NCI-H2107 treated with DMSO at 0.1 percent for 48 hours (cell line): ENCODE measurements around the gene ATP9B.
"Not testable (repeated sequence)": the region's sequence is repeated elsewhere in the genome, so short reads cannot be mapped to it uniquely, and the experiment has no call there.

Experiments
- DNase-seq: peaks from one replicate; lab custom pipeline; 2025; ENCODE audit not compliant: unreplicated experiment; lab: John Stamatoyannopoulos, UW

The ATP9B gene

GRCh38 chr18:79129120-79129519 lies 59.9 kb downstream of the ATP9B start:
- DNase-seq = no peak

- no peak for DNase-seq
Observed at GRCh38 chr18:79133724-79134123, 64.5 kb downstream of the ATP9B start.

- DNase-seq = no peak
Observed at GRCh38 chr18:79135924-79136323, 66.7 kb downstream of the ATP9B start.

- no peak for DNase-seq
Observed at GRCh38 chr18:79136742-79137141, 67.5 kb downstream of the ATP9B start.

GRCh38 chr18:79139206-79139605 lies 70.0 kb downstream of the ATP9B start:
- DNase-seq = no peak

- DNase-seq = no peak
Observed at GRCh38 chr18:79147014-79147413, 77.8 kb downstream of the ATP9B start.

GRCh38 chr18:79151191-79151590 lies 82.0 kb downstream of the ATP9B start:
- no peak for DNase-seq

- DNase-seq = no peak
Observed at GRCh38 chr18:79156327-79156726, 87.1 kb downstream of the ATP9B start.

- DNase-seq = no peak
Observed at GRCh38 chr18:79164706-79165105, 95.5 kb downstream of the ATP9B start.

GRCh38 chr18:79166702-79167101 lies 97.5 kb downstream of the ATP9B start:
- no peak for DNase-seq

GRCh38 chr18:79167526-79168190 lies 98.5 kb downstream of the ATP9B start:
- DNase-seq = no peak

GRCh38 chr18:79169958-79170555 lies 100.9 kb downstream of the ATP9B start:
- DNase-seq = no peak

GRCh38 chr18:79172331-79172730 lies 103.1 kb downstream of the ATP9B start:
- DNase-seq = not testable (repeated sequence)

- DNase-seq = no peak
Observed at GRCh38 chr18:79173742-79174141, 104.5 kb downstream of the ATP9B start.

GRCh38 chr18:79178113-79178531 lies 108.9 kb downstream of the ATP9B start:
- no peak for DNase-seq

- no peak for DNase-seq
Observed at GRCh38 chr18:79182047-79182713, 113.0 kb downstream of the ATP9B start.

- no peak for DNase-seq
Observed at GRCh38 chr18:79185648-79186047, 116.5 kb downstream of the ATP9B start.

- DNase-seq = no peak
Observed at GRCh38 chr18:79186649-79187048, 117.5 kb downstream of the ATP9B start.

- no peak for DNase-seq
Observed at GRCh38 chr18:79187532-79188277, 118.5 kb downstream of the ATP9B start.

- no peak for DNase-seq
Observed at GRCh38 chr18:79191418-79191817, 122.2 kb downstream of the ATP9B start.

- DNase-seq = no peak
Observed at GRCh38 chr18:79191956-79192355, 122.8 kb downstream of the ATP9B start.

- no peak for DNase-seq
Observed at GRCh38 chr18:79193826-79194225, 124.6 kb downstream of the ATP9B start.
